GM12873 (cell line): Measurements from ENCODE around the gene SPAG16.

Source experiments
- TF ChIP-seq, protein P1 (sequence below): IDR thresholded peaks from 2 replicates; pipeline ENCODE4 v1.5.1; 2012; ENCODE audit warnings: low read depth, mild to moderate bottlenecking, moderate library complexity, low read length, control low read depth; ENCODE audit not compliant: insufficient read depth; ENCODE audit errors: missing control alignments

Gene SPAG16

DNA sequence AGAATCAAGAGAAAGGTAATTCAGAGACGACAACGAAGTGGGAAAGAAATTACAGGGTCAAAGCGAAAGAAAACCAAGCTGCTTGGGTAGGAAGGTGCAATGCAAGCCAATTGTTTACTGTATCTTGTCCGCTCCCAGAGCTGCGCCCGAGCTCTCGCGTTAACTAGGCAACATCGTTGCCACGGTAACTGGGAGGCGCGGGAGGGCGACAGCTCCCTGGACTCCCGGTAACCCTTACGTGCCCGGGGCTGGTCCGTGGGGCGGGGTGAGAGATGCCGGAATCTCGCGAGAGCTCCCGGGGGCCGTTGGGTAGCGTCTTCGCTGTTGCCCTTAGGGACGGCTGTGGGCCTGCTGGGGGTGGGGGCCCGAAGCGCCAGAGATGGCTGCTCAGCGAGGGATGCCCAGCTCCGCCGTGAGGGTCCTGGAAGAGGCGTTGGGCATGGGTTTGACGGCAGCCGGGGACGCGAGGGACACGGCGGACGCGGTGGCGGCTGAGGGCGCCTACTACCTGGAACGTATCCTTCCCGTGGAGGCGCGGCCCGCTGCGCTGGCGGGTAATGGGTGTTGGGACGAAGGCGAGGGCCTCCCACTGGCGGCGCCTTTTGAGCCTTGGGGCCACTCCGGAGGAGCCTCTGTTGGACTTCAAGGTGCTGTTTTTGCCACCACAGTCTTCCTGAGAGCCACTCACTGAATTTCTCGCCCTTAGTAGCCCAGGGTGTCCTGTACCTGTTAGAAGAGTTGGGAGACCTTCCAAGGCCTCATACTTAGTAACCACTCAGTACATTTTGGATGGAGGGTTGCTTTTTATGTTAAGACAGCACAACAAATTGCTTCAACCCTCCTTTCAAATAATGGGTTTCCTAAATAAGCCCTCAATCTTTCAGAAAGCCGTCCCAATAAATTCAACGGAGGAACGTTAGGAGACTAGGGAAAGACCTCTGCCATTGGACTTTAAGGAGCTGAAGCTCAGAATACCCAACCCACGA lies at the start of gene SPAG16:
Gene SPAG16, plus strand, starts transcription at position 360 of the 986 bp plus-strand sequence.
- TF ChIP-seq, protein P1, sequence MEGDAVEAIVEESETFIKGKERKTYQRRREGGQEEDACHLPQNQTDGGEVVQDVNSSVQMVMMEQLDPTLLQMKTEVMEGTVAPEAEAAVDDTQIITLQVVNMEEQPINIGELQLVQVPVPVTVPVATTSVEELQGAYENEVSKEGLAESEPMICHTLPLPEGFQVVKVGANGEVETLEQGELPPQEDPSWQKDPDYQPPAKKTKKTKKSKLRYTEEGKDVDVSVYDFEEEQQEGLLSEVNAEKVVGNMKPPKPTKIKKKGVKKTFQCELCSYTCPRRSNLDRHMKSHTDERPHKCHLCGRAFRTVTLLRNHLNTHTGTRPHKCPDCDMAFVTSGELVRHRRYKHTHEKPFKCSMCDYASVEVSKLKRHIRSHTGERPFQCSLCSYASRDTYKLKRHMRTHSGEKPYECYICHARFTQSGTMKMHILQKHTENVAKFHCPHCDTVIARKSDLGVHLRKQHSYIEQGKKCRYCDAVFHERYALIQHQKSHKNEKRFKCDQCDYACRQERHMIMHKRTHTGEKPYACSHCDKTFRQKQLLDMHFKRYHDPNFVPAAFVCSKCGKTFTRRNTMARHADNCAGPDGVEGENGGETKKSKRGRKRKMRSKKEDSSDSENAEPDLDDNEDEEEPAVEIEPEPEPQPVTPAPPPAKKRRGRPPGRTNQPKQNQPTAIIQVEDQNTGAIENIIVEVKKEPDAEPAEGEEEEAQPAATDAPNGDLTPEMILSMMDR, result no peak

DNA sequence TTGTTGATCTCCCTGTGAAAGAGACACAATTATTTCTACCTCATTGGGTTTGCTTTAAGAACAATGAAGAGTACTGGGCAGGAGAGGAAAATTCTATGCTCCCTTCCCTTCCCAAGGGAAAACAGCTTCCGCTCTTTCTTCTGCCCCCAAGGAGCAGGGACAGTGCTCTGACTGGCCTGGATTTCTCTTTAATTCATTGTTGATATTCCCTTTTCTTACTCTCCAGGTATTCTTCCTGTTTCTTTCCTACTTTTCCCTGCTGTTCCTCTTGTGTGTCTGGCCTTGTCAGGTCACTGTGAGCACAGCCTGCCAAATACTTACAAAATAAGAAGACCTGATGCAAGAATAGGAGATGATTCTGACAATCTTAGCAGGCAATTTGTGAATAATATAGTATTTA lies 49.6 kb upstream of the SPAG16 start:
- TF ChIP-seq, protein P1, result no peak

DNA sequence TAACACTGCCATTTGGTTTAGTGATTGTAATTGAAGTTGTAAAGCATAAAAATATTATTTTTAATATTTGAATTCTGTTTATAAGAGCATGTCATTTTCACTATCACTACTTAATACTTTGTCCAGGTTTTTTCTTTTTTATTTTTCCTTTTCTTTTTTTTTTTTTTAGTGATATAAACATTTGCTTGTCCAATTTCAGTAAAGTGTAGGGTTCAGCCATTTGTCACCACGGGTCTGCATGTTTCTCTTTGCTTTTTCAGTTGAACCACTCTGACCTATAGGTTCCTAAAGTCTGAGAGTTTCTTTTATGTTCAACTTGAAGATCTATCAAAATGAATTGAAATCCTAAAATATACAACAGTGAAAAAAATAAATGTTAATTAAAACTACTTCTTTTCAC lies 48.5 kb upstream of the SPAG16 start:
- TF ChIP-seq, protein P1, result no peak

DNA sequence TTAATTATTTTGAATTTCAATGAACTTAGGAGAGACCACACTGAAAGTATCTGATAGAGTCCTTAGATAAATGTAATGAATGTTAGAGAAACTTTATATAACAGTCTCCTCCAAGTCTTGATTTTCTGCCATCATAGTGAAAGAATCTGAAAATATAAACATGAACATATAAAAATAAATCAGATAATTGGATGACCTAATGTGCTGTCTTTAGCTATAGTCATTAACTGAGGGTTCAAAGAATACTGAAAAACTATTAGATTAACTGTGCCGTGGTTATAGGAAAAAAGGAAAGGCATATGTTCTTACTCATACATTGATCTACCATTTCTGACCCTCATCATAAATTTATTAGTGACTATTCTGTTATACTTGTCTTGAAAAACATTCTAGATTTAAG lies 47.0 kb upstream of the SPAG16 start:
- TF ChIP-seq, protein P1, result no peak

DNA sequence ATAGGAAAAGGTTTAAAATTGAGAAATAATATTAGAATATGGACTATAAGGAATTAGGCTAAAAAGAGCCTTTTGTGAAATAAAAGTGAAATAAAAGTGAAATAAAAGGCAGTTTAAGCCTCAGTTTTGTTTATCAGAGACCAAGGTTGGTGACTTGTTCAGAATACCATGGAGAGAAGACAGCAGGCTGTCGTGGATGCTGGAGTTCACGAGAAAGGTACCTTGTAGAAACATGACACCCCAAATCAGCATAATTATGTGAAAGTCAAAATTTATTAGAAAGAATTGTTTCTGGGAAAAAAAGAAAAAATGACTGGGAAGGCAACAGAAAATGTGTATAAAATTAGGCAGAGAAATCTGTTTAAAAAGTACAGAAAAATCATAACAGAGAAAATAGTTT lies 46.5 kb upstream of the SPAG16 start:
- TF ChIP-seq, protein P1, result no peak

DNA sequence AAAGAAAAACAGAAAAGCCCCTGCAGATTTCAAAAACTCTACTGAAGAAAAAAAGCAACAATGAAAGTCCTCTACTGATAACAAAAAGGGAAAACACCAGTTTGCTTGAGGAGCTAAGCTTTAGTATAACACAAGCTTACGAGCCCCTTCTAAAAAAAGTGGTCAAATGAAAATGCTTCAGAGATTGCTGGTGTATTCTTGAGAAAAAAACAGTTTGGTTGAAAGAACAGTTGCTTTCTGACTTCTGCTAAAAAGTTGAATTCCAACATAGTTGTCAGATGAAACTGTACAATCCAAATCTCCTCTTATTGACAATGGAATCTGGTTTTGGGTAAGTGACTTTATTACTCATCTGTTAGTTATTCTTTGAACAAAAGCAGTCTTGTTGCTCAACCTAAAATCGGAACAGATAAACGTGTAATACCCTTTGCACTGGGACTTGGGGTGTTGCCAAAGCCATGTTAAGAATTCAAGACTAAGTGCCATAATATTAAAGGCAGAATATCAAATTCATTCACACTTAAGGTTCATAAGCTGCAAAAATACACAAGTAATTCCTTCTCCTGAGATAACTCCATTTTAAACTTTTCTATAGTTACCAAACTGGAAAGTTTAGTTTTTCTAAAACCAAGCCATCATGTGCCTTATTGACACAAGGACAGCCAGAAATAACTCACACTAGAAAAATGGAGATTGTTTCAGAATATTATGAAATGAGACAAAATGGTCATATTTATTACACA lies 45.3 kb upstream of the SPAG16 start:
- TF ChIP-seq, protein P1, result no peak

DNA sequence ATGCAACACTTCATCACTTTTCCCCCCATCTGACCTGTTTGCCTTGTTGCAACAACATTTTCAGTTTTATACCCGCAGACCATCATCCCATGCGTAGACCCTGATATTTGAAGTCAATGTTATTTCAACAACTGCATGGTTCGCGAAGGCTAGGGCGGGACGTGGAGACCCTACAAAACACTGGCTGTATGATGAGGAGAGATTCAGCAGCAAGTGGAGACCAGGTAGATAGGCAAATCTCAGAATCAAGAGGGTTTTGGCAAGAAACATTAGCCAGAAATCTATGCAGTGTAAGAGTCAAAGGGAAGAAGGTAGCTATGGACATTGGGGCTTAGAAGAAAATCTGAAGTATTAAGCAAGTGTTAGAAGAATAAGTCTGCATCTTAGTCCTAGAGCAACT lies 42.4 kb upstream of the SPAG16 start:
- TF ChIP-seq, protein P1, result no peak
